Activated CD4-positive, alpha-beta memory T cell treated with anti-CD3 and anti-CD28 coated beads, Interleukin-2, amount 10 ng/mL, durations not matched to agents 7 days and 5 days (primary cell): ENCODE results near the gene RASGEF1C. TPM values are rescaled to one million over a fixed set of nuclear protein-coding genes. Genes with fewer than 3 reads are reported as not detected.

Source experiments
- CTCF ChIA-PET: fragments of 350-600 bp; sonication (Branson Sonifier 250); formaldehyde crosslinking; loops from one replicate; lab custom pipeline; 2021; ENCODE audit warnings: antibody characterized with exemption, inconsistent platforms; lab: Charles Lee
- POLR2A ChIA-PET: fragments of 350-600 bp; sonication (Branson Sonifier 250); formaldehyde crosslinking; loops from one replicate; lab custom pipeline; 2021; ENCODE audit warnings: antibody characterized with exemption; lab: Charles Lee
- DNase-seq: peaks from one replicate; pipeline ENCODE4 v3.0.0-alpha.2; 2020
- H3K27ac Mint-ChIP-seq: one replicate; pipeline ENCODE4 v1.8.0; 2021; ENCODE audit warnings: mild to moderate bottlenecking, mixed read lengths
- H3K27me3 Mint-ChIP-seq: one replicate; pipeline ENCODE4 v1.8.0; 2021; ENCODE audit warnings: mixed read lengths
- H3K36me3 Mint-ChIP-seq: one replicate; pipeline ENCODE4 v1.8.0; 2021; ENCODE audit warnings: low read depth, mixed read lengths
- H3K4me1 Mint-ChIP-seq: one replicate; pipeline ENCODE4 v1.8.0; 2021; ENCODE audit warnings: mixed read lengths
- H3K4me3 Mint-ChIP-seq: one replicate; pipeline ENCODE4 v1.8.0; 2021; ENCODE audit warnings: mild to moderate bottlenecking, mixed read lengths
- H3K9me3 Mint-ChIP-seq: one replicate; pipeline ENCODE4 v1.8.0; 2021; ENCODE audit warnings: mixed read lengths
- total RNA-seq, 2 experiments: library from RNA; stranded (reverse); gene quantifications; one replicate each; pipeline ENCODE4 v1.2.3, GENCODE V29; 2021

RASGEF1C gene
- total RNA-seq, result not detected

GRCh38 chr5:180209137-180209581 lies at the start of gene RASGEF1C:
Gene RASGEF1C (minus strand): TSS chr5:180209211. CDS start chr5:180138052, 71,159 bp downstream.
- H3K27me3 Mint-ChIP-seq, result peaks cover 22% of the 10 kb centered on the region
- H3K36me3 Mint-ChIP-seq, result peaks cover 3% of the 10 kb centered on the region
- H3K27ac Mint-ChIP-seq, result no peak within 1 kb of the TSS
- H3K9me3 Mint-ChIP-seq, result peaks cover 5% of the 10 kb centered on the region
- H3K4me1 Mint-ChIP-seq, result peaks cover 15% of the 10 kb centered on the region
- DNase-seq, result peak; percentile 58
- ChIA-PET CTCF (interaction anchor here (0.5 to 2.3 kb wide), 13 partner anchors 9 to 665 kb away, joined by 3 to 9 read pairs (median 4); no protein-coding TSS in a partner anchor), POLR2A (no interaction called here)
- H3K4me3 Mint-ChIP-seq, result peak within 1 kb of the TSS; percentile 17

GRCh38 chr5:180253036-180253824 lies 44.2 kb upstream of the RASGEF1C start:
- Mint-ChIP-seq H3K36me3 (peaks cover 85% of the 10 kb centered on the region), H3K9me3 (peaks cover 65% of the 10 kb centered on the region), H3K27me3 (no peaks in the 10 kb centered on the region), H3K4me3 (no peak overlapping the region), H3K27ac (no peak overlapping the region), H3K4me1 (no peaks in the 10 kb centered on the region)
- ChIA-PET CTCF (no interaction called here), POLR2A (no interaction called here)
- no peak for DNase-seq

- Mint-ChIP-seq H3K27ac (no peak overlapping the region), H3K4me3 (no peak overlapping the region), H3K27me3 (no peaks in the 10 kb centered on the region), H3K4me1 (no peaks in the 10 kb centered on the region), H3K36me3 (peaks cover 85% of the 10 kb centered on the region), H3K9me3 (peaks cover 61% of the 10 kb centered on the region)
- ChIA-PET POLR2A (no interaction called here), CTCF (no interaction called here)
- no peak for DNase-seq
Observed at GRCh38 chr5:180251887-180252286, 42.9 kb upstream of the RASGEF1C start.

- H3K9me3 Mint-ChIP-seq, result peaks cover 63% of the 10 kb centered on the region
- H3K27me3 Mint-ChIP-seq, result no peaks in the 10 kb centered on the region
- no peak overlapping the region for H3K4me3 Mint-ChIP-seq
- ChIA-PET CTCF (no interaction called here), POLR2A (no interaction called here)
- no peak for DNase-seq
- no peak overlapping the region for H3K27ac Mint-ChIP-seq
- no peaks in the 10 kb centered on the region for H3K4me1 Mint-ChIP-seq
- peaks cover 91% of the 10 kb centered on the region for H3K36me3 Mint-ChIP-seq
Observed at GRCh38 chr5:180251141-180251540, 42.1 kb upstream of the RASGEF1C start.

GRCh38 chr5:180250329-180250728 lies 41.3 kb upstream of the RASGEF1C start:
- Mint-ChIP-seq H3K4me3 (no peak overlapping the region), H3K27me3 (no peaks in the 10 kb centered on the region), H3K9me3 (peaks cover 62% of the 10 kb centered on the region), H3K36me3 (peaks cover 90% of the 10 kb centered on the region), H3K27ac (no peak overlapping the region), H3K4me1 (no peaks in the 10 kb centered on the region)
- ChIA-PET POLR2A (no interaction called here), CTCF (no interaction called here)
- DNase-seq, result no peak

GRCh38 chr5:180241600-180241999 lies 32.6 kb upstream of the RASGEF1C start:
- Mint-ChIP-seq H3K36me3 (peaks cover 90% of the 10 kb centered on the region), H3K4me1 (no peaks in the 10 kb centered on the region), H3K9me3 (peaks cover 35% of the 10 kb centered on the region), H3K27ac (no peak overlapping the region), H3K4me3 (no peak overlapping the region), H3K27me3 (no peaks in the 10 kb centered on the region)
- POLR2A ChIA-PET, result no interaction called here
- DNase-seq, result no peak
- CTCF ChIA-PET, result no interaction called here

- H3K4me1 Mint-ChIP-seq, result no peaks in the 10 kb centered on the region
- H3K9me3 Mint-ChIP-seq, result peaks cover 30% of the 10 kb centered on the region
- ChIA-PET CTCF (interaction anchor here (0.7 kb wide), 1 partner anchor 22 kb away, joined by 4 read pairs; no protein-coding TSS in a partner anchor), POLR2A (no interaction called here)
- no peak overlapping the region for H3K27ac Mint-ChIP-seq
- DNase-seq, result no peak
- peaks cover 92% of the 10 kb centered on the region for H3K36me3 Mint-ChIP-seq
- H3K27me3 Mint-ChIP-seq, result no peaks in the 10 kb centered on the region
- H3K4me3 Mint-ChIP-seq, result no peak overlapping the region
Observed at GRCh38 chr5:180238631-180239030, 29.6 kb upstream of the RASGEF1C start.

GRCh38 chr5:180235846-180236245 lies 26.8 kb upstream of the RASGEF1C start:
- Mint-ChIP-seq H3K36me3 (peaks cover 78% of the 10 kb centered on the region), H3K9me3 (peaks cover 20% of the 10 kb centered on the region), H3K27ac (no peak overlapping the region), H3K4me3 (no peak overlapping the region), H3K27me3 (no peaks in the 10 kb centered on the region), H3K4me1 (no peaks in the 10 kb centered on the region)
- ChIA-PET POLR2A (no interaction called here), CTCF (no interaction called here)
- no peak for DNase-seq

- Mint-ChIP-seq H3K27ac (no peak overlapping the region), H3K4me1 (no peaks in the 10 kb centered on the region), H3K4me3 (no peak overlapping the region), H3K9me3 (peaks cover 18% of the 10 kb centered on the region), H3K36me3 (peaks cover 70% of the 10 kb centered on the region), H3K27me3 (no peaks in the 10 kb centered on the region)
- ChIA-PET CTCF (no interaction called here), POLR2A (no interaction called here)
- no peak for DNase-seq
Observed at GRCh38 chr5:180235077-180235476, 26.1 kb upstream of the RASGEF1C start.

- no peaks in the 10 kb centered on the region for H3K27me3 Mint-ChIP-seq
- ChIA-PET POLR2A (no interaction called here), CTCF (no interaction called here)
- no peak overlapping the region for H3K27ac Mint-ChIP-seq
- H3K36me3 Mint-ChIP-seq, result peaks cover 62% of the 10 kb centered on the region
- H3K4me3 Mint-ChIP-seq, result no peak overlapping the region
- H3K4me1 Mint-ChIP-seq, result no peaks in the 10 kb centered on the region
- no peak for DNase-seq
- peaks cover 18% of the 10 kb centered on the region for H3K9me3 Mint-ChIP-seq
Observed at GRCh38 chr5:180234271-180234670, 25.3 kb upstream of the RASGEF1C start.

GRCh38 chr5:180233729-180234128 lies 24.7 kb upstream of the RASGEF1C start:
- Mint-ChIP-seq H3K9me3 (peaks cover 18% of the 10 kb centered on the region), H3K27me3 (no peaks in the 10 kb centered on the region), H3K4me3 (no peak overlapping the region), H3K36me3 (peaks cover 59% of the 10 kb centered on the region), H3K4me1 (no peaks in the 10 kb centered on the region), H3K27ac (no peak overlapping the region)
- DNase-seq, result no peak
- ChIA-PET CTCF (no interaction called here), POLR2A (no interaction called here)

- Mint-ChIP-seq H3K27ac (no peak overlapping the region), H3K9me3 (peaks cover 21% of the 10 kb centered on the region), H3K36me3 (peaks cover 27% of the 10 kb centered on the region), H3K4me3 (no peak overlapping the region), H3K27me3 (no peaks in the 10 kb centered on the region), H3K4me1 (no peaks in the 10 kb centered on the region)
- ChIA-PET CTCF (no interaction called here), POLR2A (no interaction called here)
- no peak for DNase-seq
Observed at GRCh38 chr5:180230017-180230416, 21.0 kb upstream of the RASGEF1C start.

GRCh38 chr5:180222056-180222455 lies 13.0 kb upstream of the RASGEF1C start:
- CTCF ChIA-PET, result interaction anchor here (1.1 kb wide), 1 partner anchor 13 kb away, joined by 3 read pairs; the partner anchor contains the start of gene RASGEF1C
- H3K9me3 Mint-ChIP-seq, result peaks cover 47% of the 10 kb centered on the region
- POLR2A ChIA-PET, result no interaction called here
- no peak for DNase-seq
- no peak overlapping the region for H3K4me3 Mint-ChIP-seq
- H3K27ac Mint-ChIP-seq, result no peak overlapping the region
- no peaks in the 10 kb centered on the region for H3K36me3 Mint-ChIP-seq
- H3K4me1 Mint-ChIP-seq, result no peaks in the 10 kb centered on the region
- no peaks in the 10 kb centered on the region for H3K27me3 Mint-ChIP-seq
